Measurements from ENCODE around the gene DHX38. TPM values are rescaled to one million over a fixed set of nuclear protein-coding genes. Genes with fewer than 3 reads are reported as not detected.

DHX38 gene
- total RNA-seq, 1 donor from 2014 or later: 87.4 TPM

- intact Hi-C loops (cut with micrococcal nuclease): no loop called here
Measured at GRCh38 chr16:72083778-72084404, 9.8 kb upstream of the DHX38 start.

- intact Hi-C loops (cut with micrococcal nuclease): no loop called here
Measured at GRCh38 chr16:72084445-72084844, 9.2 kb upstream of the DHX38 start.

- intact Hi-C loops (cut with micrococcal nuclease): no loop called here
Measured at GRCh38 chr16:72085002-72085401, 8.6 kb upstream of the DHX38 start.

GRCh38 chr16:72091217-72091616 lies 2.4 kb upstream of the DHX38 start:
- intact Hi-C loops (cut with micrococcal nuclease): no loop called here

- intact Hi-C loops (cut with micrococcal nuclease): loop anchor here (1.0 to 2.0 kb wide), 13 partner anchors 85 to 1712 kb away; partner anchors contain the start of genes AP1G1, ATXN1L, CMTR2 and DHODH
Measured at GRCh38 chr16:72092832-72093447, 707 bp upstream of the DHX38 start.

GRCh38 chr16:72094266-72094610 lies 591 bp downstream of the DHX38 start:
- intact Hi-C loops (cut with micrococcal nuclease): no loop called here

- intact Hi-C loops (cut with micrococcal nuclease): loop anchor here (1.0 kb wide), 1 partner anchor 33 kb away; no protein-coding TSS in a partner anchor
Measured at GRCh38 chr16:72098936-72099335, 5.3 kb downstream of the DHX38 start.

- intact Hi-C loops (cut with micrococcal nuclease): loop anchor here (1.0 kb wide), 1 partner anchor 33 kb away; no protein-coding TSS in a partner anchor
Measured at GRCh38 chr16:72099377-72099818, 5.8 kb downstream of the DHX38 start.

GRCh38 chr16:72101195-72101594 lies 7.5 kb downstream of the DHX38 start:
- intact Hi-C loops (cut with micrococcal nuclease): no loop called here

GRCh38 chr16:72104905-72105304 lies 11.3 kb downstream of the DHX38 start:
- intact Hi-C loops (cut with micrococcal nuclease): no loop called here

GRCh38 chr16:72105978-72106377 lies 12.3 kb downstream of the DHX38 start:
- intact Hi-C loops (cut with micrococcal nuclease): no loop called here

- intact Hi-C loops (cut with micrococcal nuclease): no loop called here
Measured at GRCh38 chr16:72107371-72107770, 13.7 kb downstream of the DHX38 start.

- intact Hi-C loops (cut with micrococcal nuclease): no loop called here
Measured at GRCh38 chr16:72108353-72109102, 14.9 kb downstream of the DHX38 start.

GRCh38 chr16:72109300-72109699 lies 15.7 kb downstream of the DHX38 start:
- intact Hi-C loops (cut with micrococcal nuclease): no loop called here

GRCh38 chr16:72109966-72110530 lies 16.4 kb downstream of the DHX38 start:
- intact Hi-C loops (cut with micrococcal nuclease): no loop called here

- intact Hi-C loops (cut with micrococcal nuclease): no loop called here
Measured at GRCh38 chr16:72110662-72111615, 17.3 kb downstream of the DHX38 start.

GRCh38 chr16:72111657-72112451 lies 18.2 kb downstream of the DHX38 start:
- intact Hi-C loops (cut with micrococcal nuclease): no loop called here

GRCh38 chr16:72112452-72112792 lies 18.8 kb downstream of the DHX38 start:
- intact Hi-C loops (cut with micrococcal nuclease): no loop called here

GRCh38 chr16:72112906-72113615 lies 19.4 kb downstream of the DHX38 start:
- intact Hi-C loops (cut with micrococcal nuclease): no loop called here

GRCh38 chr16:72113616-72113945 lies 19.9 kb downstream of the DHX38 start:
- intact Hi-C loops (cut with micrococcal nuclease): no loop called here
